OCI-LY1 (cell line): Measurements from ENCODE around the gene HIRA.

Experiments used
- H2AFZ ChIP-seq: fragments of 200-600 bp; sonication (generic), shearing (Covaris generic); 2 replicates; pipeline ENCODE4 v1.6.0; 2014; ENCODE audit warnings: antibody characterized with exemption, mild to moderate bottlenecking, low read length
- H3F3A ChIP-seq: fragments of 200-600 bp; sonication (generic), shearing (Covaris generic); 2 replicates; pipeline ENCODE4 v1.6.0; 2014; ENCODE audit warnings: mild to moderate bottlenecking, antibody characterized with exemption, low read length, moderate library complexity; ENCODE audit not compliant: insufficient read depth
- H3K27ac ChIP-seq: fragments of 200-600 bp; sonication (generic); 2 replicates; pipeline ENCODE4 v1.5.1; 2014; ENCODE audit warnings: low read length, mixed run types, mild to moderate bottlenecking, low read depth; ENCODE audit not compliant: poor library complexity, severe bottlenecking
- H3K27me3 ChIP-seq: fragments of 200-600 bp; sonication (generic); 2 replicates; pipeline ENCODE4 v1.6.0; 2014; ENCODE audit warnings: antibody characterized with exemption, mild to moderate bottlenecking, low read length, moderate library complexity; ENCODE audit not compliant: insufficient read depth
- H3K36me3 ChIP-seq: fragments of 200-600 bp; sonication (generic); 2 replicates; pipeline ENCODE4 v1.6.1; 2014; ENCODE audit warnings: mild to moderate bottlenecking, antibody characterized with exemption, low read length, moderate library complexity, mixed read lengths; ENCODE audit not compliant: insufficient read depth
- H3K4me1 ChIP-seq: fragments of 200-600 bp; sonication (generic); 2 replicates; pipeline ENCODE4 v1.5.1; 2014; ENCODE audit warnings: mild to moderate bottlenecking, low read length, moderate library complexity; ENCODE audit not compliant: insufficient read depth, severe bottlenecking
- H3K4me2 ChIP-seq: fragments of 200-600 bp; sonication (generic), shearing (Covaris generic); 2 replicates; pipeline ENCODE4 v1.6.1; 2014; ENCODE audit warnings: low read length
- H3K4me3 ChIP-seq: fragments of 200-600 bp; sonication (generic); 2 replicates; pipeline ENCODE4 v1.5.1; 2014; ENCODE audit warnings: low read length, low read depth, mild to moderate bottlenecking, mixed read lengths; ENCODE audit not compliant: poor library complexity, severe bottlenecking
- H3K79me2 ChIP-seq: fragments of 200-600 bp; shearing (Covaris generic); 2 replicates; pipeline ENCODE4 v1.6.1; 2016; ENCODE audit warnings: mixed run types, low read length, mixed read lengths; ENCODE audit not compliant: insufficient read depth
- H3K9ac ChIP-seq: fragments of 200-600 bp; sonication (generic), shearing (Covaris generic); 2 replicates; pipeline ENCODE4 v1.6.1; 2014; ENCODE audit warnings: mild to moderate bottlenecking, low read length, mixed read lengths
- H3K9me2 ChIP-seq: fragments of 200-600 bp; sonication (generic), shearing (Covaris generic); 2 replicates; pipeline ENCODE4 v1.6.1; 2014; ENCODE audit warnings: low read depth, mild to moderate bottlenecking, low read length, mixed read lengths
- H3K9me3 ChIP-seq: fragments of 200-600 bp; shearing (Covaris generic); 2 replicates; pipeline ENCODE4 v1.6.1; 2014; ENCODE audit warnings: low read length, mixed read lengths
- H4K20me1 ChIP-seq: fragments of 200-600 bp; sonication (generic), shearing (Covaris generic); 2 replicates; pipeline ENCODE4 v1.6.0; 2016; ENCODE audit warnings: mild to moderate bottlenecking, low read length; ENCODE audit not compliant: insufficient read depth
- EZH2 ChIP-seq: fragments of 200-600 bp; sonication (generic), shearing (Covaris generic); IDR thresholded peaks from 2 replicates; pipeline ENCODE4 v1.8.0; 2017; ENCODE audit warnings: borderline replicate concordance, mixed run types, mild to moderate bottlenecking, antibody characterized with exemption, low read length, moderate library complexity, mixed read lengths
- TF ChIP-seq, protein P1 (sequence below): fragments of 200-600 bp; sonication (generic), shearing (Covaris generic); IDR thresholded peaks from 2 replicates; pipeline ENCODE4 v1.5.1; 2017; ENCODE audit warnings: mild to moderate bottlenecking, antibody characterized with exemption, low read length, moderate library complexity, mixed read lengths

Gene HIRA

GRCh38 chr22:19472233-19472632 lies 40.7 kb upstream of the HIRA start:
- Histone ChIP-seq H3K9me2 (no peaks in the 10 kb centered on the region), H3K27me3 (no peaks in the 10 kb centered on the region), H3K36me3 (peaks cover 78% of the 10 kb centered on the region), H3K79me2 (peaks cover 15% of the 10 kb centered on the region), H3K27ac (no peak overlapping the region), H4K20me1 (no peaks in the 10 kb centered on the region), H3K4me3 (no peak overlapping the region), H2AFZ (no peak overlapping the region), H3F3A (no peaks in the 10 kb centered on the region), H3K4me2 (no peak overlapping the region), H3K4me1 (peaks cover 3% of the 10 kb centered on the region), H3K9me3 (no peaks in the 10 kb centered on the region), H3K9ac (no peak overlapping the region)
- TF ChIP-seq EZH2: no peak
- TF ChIP-seq, protein P1, sequence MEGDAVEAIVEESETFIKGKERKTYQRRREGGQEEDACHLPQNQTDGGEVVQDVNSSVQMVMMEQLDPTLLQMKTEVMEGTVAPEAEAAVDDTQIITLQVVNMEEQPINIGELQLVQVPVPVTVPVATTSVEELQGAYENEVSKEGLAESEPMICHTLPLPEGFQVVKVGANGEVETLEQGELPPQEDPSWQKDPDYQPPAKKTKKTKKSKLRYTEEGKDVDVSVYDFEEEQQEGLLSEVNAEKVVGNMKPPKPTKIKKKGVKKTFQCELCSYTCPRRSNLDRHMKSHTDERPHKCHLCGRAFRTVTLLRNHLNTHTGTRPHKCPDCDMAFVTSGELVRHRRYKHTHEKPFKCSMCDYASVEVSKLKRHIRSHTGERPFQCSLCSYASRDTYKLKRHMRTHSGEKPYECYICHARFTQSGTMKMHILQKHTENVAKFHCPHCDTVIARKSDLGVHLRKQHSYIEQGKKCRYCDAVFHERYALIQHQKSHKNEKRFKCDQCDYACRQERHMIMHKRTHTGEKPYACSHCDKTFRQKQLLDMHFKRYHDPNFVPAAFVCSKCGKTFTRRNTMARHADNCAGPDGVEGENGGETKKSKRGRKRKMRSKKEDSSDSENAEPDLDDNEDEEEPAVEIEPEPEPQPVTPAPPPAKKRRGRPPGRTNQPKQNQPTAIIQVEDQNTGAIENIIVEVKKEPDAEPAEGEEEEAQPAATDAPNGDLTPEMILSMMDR: no peak

DNA sequence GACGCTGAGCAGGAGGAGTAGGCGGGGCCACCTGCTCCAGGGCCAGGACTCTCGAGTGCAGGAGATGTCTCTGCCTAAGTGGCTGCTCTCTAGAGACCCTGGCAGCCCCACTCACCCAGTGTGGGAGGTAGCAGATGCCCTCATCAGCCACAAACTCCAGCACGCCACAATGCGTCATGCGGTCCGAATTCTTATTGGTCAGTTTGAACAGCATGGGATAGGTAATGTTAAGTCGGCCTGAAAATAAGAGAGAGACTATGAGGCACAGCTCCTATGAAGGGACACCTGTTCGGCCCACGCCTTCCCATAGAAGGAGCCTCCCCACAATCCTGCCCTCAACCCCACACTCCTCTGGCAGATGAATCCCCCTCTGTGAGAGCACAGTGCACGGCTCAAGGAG lies 40.0 kb upstream of the HIRA start:
- Histone ChIP-seq H3K9ac (no peak overlapping the region), H3K27ac (no peak overlapping the region), H3K4me3 (no peak overlapping the region), H3K9me3 (no peaks in the 10 kb centered on the region), H3K36me3 (peaks cover 85% of the 10 kb centered on the region), H3K9me2 (no peaks in the 10 kb centered on the region), H3K79me2 (peaks cover 10% of the 10 kb centered on the region), H4K20me1 (no peaks in the 10 kb centered on the region), H2AFZ (no peak overlapping the region), H3K27me3 (no peaks in the 10 kb centered on the region), H3F3A (no peaks in the 10 kb centered on the region), H3K4me2 (no peak overlapping the region), H3K4me1 (no peaks in the 10 kb centered on the region)
- no peak for TF ChIP-seq EZH2
- TF ChIP-seq, protein P1: no peak

- Histone ChIP-seq H3K36me3 (peaks cover 93% of the 10 kb centered on the region), H3K4me3 (no peak overlapping the region), H3K9ac (no peak overlapping the region), H3K27ac (no peak overlapping the region), H3K4me1 (no peaks in the 10 kb centered on the region), H3K27me3 (no peaks in the 10 kb centered on the region), H3K9me2 (no peaks in the 10 kb centered on the region), H3K9me3 (no peaks in the 10 kb centered on the region), H3K4me2 (no peak overlapping the region), H3K79me2 (no peaks in the 10 kb centered on the region), H2AFZ (no peak overlapping the region), H4K20me1 (no peaks in the 10 kb centered on the region), H3F3A (no peaks in the 10 kb centered on the region)
- TF ChIP-seq, protein P1: no peak
- no peak for TF ChIP-seq EZH2
These were observed 38.5 kb upstream of the HIRA start for GRCh38 chr22:19470010-19470409.
